Measurements from ENCODE around the gene ZNF438. TPM values are rescaled to one million over a fixed set of nuclear protein-coding genes. Genes with fewer than 3 reads are reported as not detected.
"Not testable (repeated sequence)": the region's sequence is repeated elsewhere in the genome, so short reads cannot be mapped to it uniquely, and the experiment has no call there.

The ZNF438 gene
- total RNA-seq, 6 experiments from 2014 or later, result 3.0 to 4.6 (median 3.9) TPM

DNA sequence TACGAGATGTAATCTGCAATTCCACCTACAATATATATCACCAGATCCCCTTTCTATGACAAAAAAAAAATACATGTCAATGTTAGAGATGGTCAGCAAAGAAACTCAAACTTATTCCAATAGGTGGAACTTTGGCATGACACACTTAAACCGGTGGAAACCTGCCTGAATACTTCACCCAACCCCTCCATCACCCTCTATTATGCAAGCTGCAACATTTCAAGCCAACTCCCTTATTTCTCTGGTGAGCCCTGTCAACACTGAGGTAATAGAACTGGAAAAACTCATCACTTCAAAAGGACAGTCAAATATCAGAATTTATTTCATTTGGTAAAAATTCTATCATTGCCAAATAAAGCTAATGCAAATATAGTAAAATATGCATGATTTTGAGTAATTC, 3.6 kb downstream of the ZNF438 start:
- H3K27me3 Mint-ChIP-seq (ENCODE audit: insufficient read depth), result no peaks in the 10 kb centered on the region; the same call in 1 of the 2 replicates
- no peak overlapping the region for H3K4me3 Mint-ChIP-seq
- H3K36me3 Mint-ChIP-seq (ENCODE audit: low read depth), result peaks cover 10% of the 10 kb centered on the region; the same call in 1 of the 2 replicates
- no peak for DNase-seq
- no peaks in the 10 kb centered on the region for H3K9me3 Mint-ChIP-seq
- peaks cover 41% of the 10 kb centered on the region for H3K4me1 Mint-ChIP-seq (ENCODE audit: low read depth)
- no peak overlapping the region for H3K27ac Mint-ChIP-seq
- TF ChIP-seq, protein P1, sequence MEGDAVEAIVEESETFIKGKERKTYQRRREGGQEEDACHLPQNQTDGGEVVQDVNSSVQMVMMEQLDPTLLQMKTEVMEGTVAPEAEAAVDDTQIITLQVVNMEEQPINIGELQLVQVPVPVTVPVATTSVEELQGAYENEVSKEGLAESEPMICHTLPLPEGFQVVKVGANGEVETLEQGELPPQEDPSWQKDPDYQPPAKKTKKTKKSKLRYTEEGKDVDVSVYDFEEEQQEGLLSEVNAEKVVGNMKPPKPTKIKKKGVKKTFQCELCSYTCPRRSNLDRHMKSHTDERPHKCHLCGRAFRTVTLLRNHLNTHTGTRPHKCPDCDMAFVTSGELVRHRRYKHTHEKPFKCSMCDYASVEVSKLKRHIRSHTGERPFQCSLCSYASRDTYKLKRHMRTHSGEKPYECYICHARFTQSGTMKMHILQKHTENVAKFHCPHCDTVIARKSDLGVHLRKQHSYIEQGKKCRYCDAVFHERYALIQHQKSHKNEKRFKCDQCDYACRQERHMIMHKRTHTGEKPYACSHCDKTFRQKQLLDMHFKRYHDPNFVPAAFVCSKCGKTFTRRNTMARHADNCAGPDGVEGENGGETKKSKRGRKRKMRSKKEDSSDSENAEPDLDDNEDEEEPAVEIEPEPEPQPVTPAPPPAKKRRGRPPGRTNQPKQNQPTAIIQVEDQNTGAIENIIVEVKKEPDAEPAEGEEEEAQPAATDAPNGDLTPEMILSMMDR (IDR thresholded peaks at IDR 0.05), result no peak

DNA sequence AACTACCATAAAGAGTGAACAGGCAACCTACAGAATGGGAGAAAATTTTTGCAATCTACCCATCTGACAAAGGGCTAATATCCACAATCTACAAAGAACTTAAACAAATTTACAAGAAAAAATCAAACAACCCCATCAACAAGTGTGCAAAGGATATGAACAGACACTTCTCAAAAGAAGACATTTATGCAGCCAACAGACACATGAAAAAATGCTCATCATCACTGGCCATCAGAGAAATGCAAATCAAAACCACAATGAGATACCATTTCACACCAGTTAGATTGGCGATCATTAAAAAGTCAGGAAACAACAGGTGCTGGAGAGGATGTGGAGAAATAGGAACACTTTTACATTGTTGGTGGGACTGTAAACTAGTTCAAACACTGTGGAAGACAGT, 5.4 kb downstream of the ZNF438 start:
- H3K27me3 Mint-ChIP-seq (ENCODE audit: insufficient read depth); H3K4me3 Mint-ChIP-seq: not testable (repeated sequence)

DNA sequence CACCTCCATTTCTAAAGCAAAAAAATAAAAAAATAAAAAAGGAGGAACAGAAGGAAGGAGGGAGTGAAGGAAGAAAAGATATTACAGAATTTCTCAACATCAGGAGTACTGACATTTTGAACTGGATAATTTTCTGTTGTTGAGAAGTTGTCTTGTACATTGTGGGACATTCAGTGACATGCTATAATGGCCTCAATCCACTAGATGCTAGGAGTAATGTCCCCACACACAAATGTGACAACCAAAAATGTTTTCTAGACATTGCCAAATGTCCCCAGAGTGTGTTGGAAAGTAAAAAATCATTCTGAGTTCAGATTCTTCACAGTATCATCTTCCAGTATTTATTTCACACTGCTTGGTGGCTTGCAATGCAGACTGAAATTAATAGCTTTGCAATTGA, 6.5 kb downstream of the ZNF438 start:
- peaks cover 30% of the 10 kb centered on the region for H3K4me1 Mint-ChIP-seq (ENCODE audit: low read depth)
- no peak overlapping the region for H3K27ac Mint-ChIP-seq
- DNase-seq, result no peak
- peaks cover 15% of the 10 kb centered on the region; the same call in 1 of the 2 replicates for H3K36me3 Mint-ChIP-seq (ENCODE audit: low read depth)
- H3K4me3 Mint-ChIP-seq, result no peak overlapping the region
- no peaks in the 10 kb centered on the region for H3K9me3 Mint-ChIP-seq
- H3K27me3 Mint-ChIP-seq (ENCODE audit: insufficient read depth), result no peaks in the 10 kb centered on the region
- TF ChIP-seq, protein P1 (IDR thresholded peaks at IDR 0.05), result no peak

More for the DNA sequence above, 5.4 kb downstream of the ZNF438 start:
- H3K27ac Mint-ChIP-seq, H3K9me3 Mint-ChIP-seq, DNase-seq: not testable (repeated sequence)
- peaks cover 17% of the 10 kb centered on the region; the same call in 1 of the 2 replicates for H3K36me3 Mint-ChIP-seq (ENCODE audit: low read depth)
- peaks cover 33% of the 10 kb centered on the region for H3K4me1 Mint-ChIP-seq (ENCODE audit: low read depth)

DNA sequence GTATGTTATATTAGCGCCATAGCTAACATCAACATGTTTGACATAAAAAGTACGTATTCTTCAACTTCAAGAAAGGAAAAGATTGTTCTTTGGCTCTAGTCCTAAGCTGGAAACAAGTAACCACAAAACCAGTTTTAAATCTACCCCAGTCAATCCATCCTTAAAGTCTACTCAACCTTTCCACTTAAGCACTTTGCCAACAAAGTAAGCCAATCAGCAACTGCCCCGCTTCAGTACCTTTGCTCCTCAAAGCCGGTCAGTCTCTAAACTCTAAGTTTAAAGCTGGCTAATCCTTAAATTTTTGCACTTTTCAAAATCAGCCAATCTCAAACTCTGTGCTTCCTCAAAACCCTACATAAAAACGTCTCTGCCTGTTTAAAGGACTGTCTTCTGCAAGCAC, 8.1 kb downstream of the ZNF438 start:
- DNase-seq, result no peak
- Mint-ChIP-seq H3K27me3 (ENCODE audit: insufficient read depth) (no peaks in the 10 kb centered on the region), H3K4me3 (no peak overlapping the region), H3K4me1 (ENCODE audit: low read depth) (peaks cover 19% of the 10 kb centered on the region), H3K36me3 (ENCODE audit: low read depth) (peaks cover 7% of the 10 kb centered on the region; the same call in 1 of the 2 replicates), H3K27ac (no peak overlapping the region), H3K9me3 (no peaks in the 10 kb centered on the region)
- TF ChIP-seq, protein P1 (IDR thresholded peaks at IDR 0.05), result no peak

DNA sequence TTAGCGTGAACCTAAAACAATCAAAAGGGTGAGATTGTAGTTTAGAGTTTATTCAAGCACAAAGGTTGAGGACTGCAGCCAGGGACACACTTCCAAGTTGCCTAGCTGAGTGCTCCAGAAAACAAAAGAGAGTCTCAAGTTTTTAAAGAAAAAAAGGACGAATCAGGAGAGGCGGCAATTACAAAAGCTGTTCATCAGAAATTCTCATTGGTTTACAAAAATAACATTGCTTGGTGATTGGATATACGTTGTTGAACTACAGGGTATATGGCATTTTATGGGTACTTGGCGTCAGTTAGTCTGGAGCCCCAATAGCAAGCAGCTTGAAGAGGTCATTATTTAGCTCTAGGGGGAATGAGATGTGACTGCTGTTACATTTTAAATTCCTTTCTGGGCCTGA, 11.5 kb downstream of the ZNF438 start:
- H3K4me1 Mint-ChIP-seq (ENCODE audit: low read depth), result peaks cover 24% of the 10 kb centered on the region
- H3K4me3 Mint-ChIP-seq, result no peak overlapping the region
- no peaks in the 10 kb centered on the region for H3K9me3 Mint-ChIP-seq
- TF ChIP-seq, protein P1 (IDR thresholded peaks at IDR 0.05), result no peak
- peaks cover 7% of the 10 kb centered on the region; the same call in 1 of the 2 replicates for H3K36me3 Mint-ChIP-seq (ENCODE audit: low read depth)
- H3K27me3 Mint-ChIP-seq (ENCODE audit: insufficient read depth), result no peaks in the 10 kb centered on the region
- peak; percentile 49 for DNase-seq
- H3K27ac Mint-ChIP-seq, result 0 out of 2 replicates have a peak overlapping the region, but pooled peaks have one; percentile 10

DNA sequence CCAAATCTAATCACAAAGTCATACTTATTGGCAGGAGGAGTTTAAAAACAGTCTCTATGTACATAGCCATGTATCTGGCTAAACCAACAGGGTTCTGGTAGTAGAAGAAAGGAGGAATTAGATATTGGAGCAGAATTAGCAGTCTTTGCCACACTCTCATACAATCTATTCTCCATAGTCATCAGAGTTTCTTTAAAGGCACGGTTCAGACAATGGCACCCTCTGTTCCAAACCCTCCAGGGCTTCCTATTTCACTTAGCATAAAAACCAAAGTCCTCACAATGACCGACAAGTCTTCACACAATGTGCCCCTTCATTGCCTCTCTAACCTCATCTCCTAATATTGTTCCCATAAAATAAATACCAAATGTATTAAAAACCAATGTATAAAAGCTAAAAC, 12.7 kb downstream of the ZNF438 start:
- H3K27ac Mint-ChIP-seq, result no peak overlapping the region
- peaks cover 24% of the 10 kb centered on the region for H3K4me1 Mint-ChIP-seq (ENCODE audit: low read depth)
- TF ChIP-seq, protein P1 (IDR thresholded peaks at IDR 0.05), result no peak
- H3K27me3 Mint-ChIP-seq (ENCODE audit: insufficient read depth), result no peaks in the 10 kb centered on the region
- no peaks in the 10 kb centered on the region for H3K9me3 Mint-ChIP-seq
- DNase-seq, result no peak
- peaks cover 7% of the 10 kb centered on the region; the same call in 1 of the 2 replicates for H3K36me3 Mint-ChIP-seq (ENCODE audit: low read depth)
- H3K4me3 Mint-ChIP-seq, result no peak overlapping the region

Measured in HFFc6 (cell line).